SK-N-SH (cell line): ENCODE results near the gene RBL2. TPM values are rescaled to one million over a fixed set of nuclear protein-coding genes. Genes with fewer than 3 reads are reported as not detected.
"Not testable (repeated sequence)": the region's sequence is repeated elsewhere in the genome, so short reads cannot be mapped to it uniquely, and the experiment has no call there.

ENCODE experiments used
- CTCF ChIA-PET: fragments of 300-600, 350-600 bp; formaldehyde crosslinking; extraction: SDS; loops from one replicate; lab custom pipeline; 2021; lab: Yijun Ruan, JAX
- POLR2A ChIA-PET: fragments of 350-600 bp; sonication (Branson Sonifier 250); formaldehyde crosslinking; extraction: SDS; loops from one replicate; lab custom pipeline; 2020; ENCODE audit warnings: antibody characterized with exemption, inconsistent platforms; lab: Yijun Ruan, JAX
- DNase-seq: peaks from one replicate; pipeline ENCODE4 v3.0.0; 2012
- H2AFZ ChIP-seq: fragments of 200-600 bp; sonication (generic); 2 replicates; pipeline ENCODE4 v1.8.1; 2016; ENCODE audit warnings: antibody characterized with exemption, mild to moderate bottlenecking, low read depth
- H3F3A ChIP-seq: fragments of 200-600 bp; sonication (generic); replicated peaks from 2 replicates; pipeline ENCODE3; 2016; ENCODE audit warnings: antibody characterized with exemption, mild to moderate bottlenecking; ENCODE audit not compliant: insufficient read depth
- H3K27ac ChIP-seq, 2 experiments: fragments of 200-500 bp in 1 of 2; fragments of 200-600 bp in 1 of 2; sonication (Bioruptor generic) in 1 of 2; sonication (generic), shearing (Covaris generic) in 1 of 2; 2 replicates each; pipeline versions ENCODE4 v1.5.1 to v1.6.1; 2014 to 2016; ENCODE audit warnings: low read depth in 2 of 2, inconsistent platforms in 1 of 2, low read length in 1 of 2, mild to moderate bottlenecking in 1 of 2, mixed read lengths in 1 of 2
- H3K27me3 ChIP-seq: fragments of 200-600 bp; sonication (generic), shearing (Covaris generic); 2 replicates; pipeline ENCODE4 v1.6.1; 2016; ENCODE audit warnings: mixed run types; ENCODE audit not compliant: insufficient read depth
- H3K36me3 ChIP-seq, 2 experiments: fragments of 200-500 bp in 1 of 2; fragments of 200-600 bp in 1 of 2; sonication (Bioruptor generic) in 1 of 2; sonication (generic) in 1 of 2; replicated peaks in 1 of 2; 2 replicates each; pipeline versions ENCODE3 to v1.5.1; 2014 to 2016; ENCODE audit warnings: low read length in 1 of 2, mild to moderate bottlenecking in 1 of 2; ENCODE audit not compliant: insufficient read depth in 2 of 2, control insufficient read depth in 1 of 2
- H3K4me1 ChIP-seq, 2 experiments: fragments of 200-500 bp in 1 of 2; fragments of 200-600 bp in 1 of 2; sonication (Bioruptor generic) in 1 of 2; sonication (generic), shearing (Covaris generic) in 1 of 2; 2 replicates each; pipeline versions ENCODE4 v1.5.1 to v1.6.1; 2014 to 2016; ENCODE audit warnings: low read depth in 1 of 2, low read length in 1 of 2, mixed run types in 1 of 2; ENCODE audit not compliant: insufficient read depth in 2 of 2, control insufficient read depth in 1 of 2
- H3K4me2 ChIP-seq: fragments of 200-600 bp; sonication (generic), shearing (Covaris generic); 2 replicates; pipeline ENCODE4 v1.6.1; 2017; ENCODE audit warnings: mixed run types
- H3K4me3 ChIP-seq, 2 experiments: fragments of 200-500 bp in 1 of 2; fragments of 200-600 bp in 1 of 2; sonication (Bioruptor generic) in 1 of 2; sonication (generic), shearing (Covaris generic) in 1 of 2; 2 replicates each; pipeline versions ENCODE4 v1.5.1 to v1.8.1; 2014 to 2016; ENCODE audit warnings: low read depth in 2 of 2, inconsistent platforms in 1 of 2, low read length in 1 of 2, mild to moderate bottlenecking in 1 of 2, mixed read lengths in 1 of 2, moderate library complexity in 1 of 2
- H3K79me2 ChIP-seq: fragments of 200-600 bp; sonication (generic); 2 replicates; pipeline ENCODE4 v1.8.1; 2017; ENCODE audit warnings: mild to moderate bottlenecking; ENCODE audit not compliant: insufficient read depth
- H3K9ac ChIP-seq: fragments of 200-600 bp; sonication (generic); 2 replicates; pipeline ENCODE4 v1.6.1; 2017; ENCODE audit warnings: mixed run types
- H3K9me2 ChIP-seq: fragments of 200-600 bp; sonication (generic); 2 replicates; pipeline ENCODE4 v1.6.1; 2017; ENCODE audit warnings: mixed run types
- H3K9me3 ChIP-seq: fragments of 200-600 bp; sonication (generic); 2 replicates; pipeline ENCODE4 v1.6.1; 2017; ENCODE audit warnings: mixed run types, mild to moderate bottlenecking, moderate library complexity
- H4K20me1 ChIP-seq: fragments of 200-600 bp; sonication (generic); 2 replicates; pipeline ENCODE4 v1.6.1; 2017; ENCODE audit warnings: mild to moderate bottlenecking, mixed run types; ENCODE audit not compliant: insufficient read depth
- GATA2 ChIP-seq: sonication (generic); formaldehyde crosslinking; IDR thresholded peaks from 2 replicates; pipeline ENCODE4 v1.5.0; 2020; ENCODE audit warnings: mild to moderate bottlenecking, missing genetic modification reagents
- JUND ChIP-seq: IDR thresholded peaks from 2 replicates; pipeline ENCODE4 v1.4.0; 2012
- RFX5 ChIP-seq: IDR thresholded peaks from 2 replicates; pipeline ENCODE4 v1.6.1; 2012; ENCODE audit warnings: mild to moderate bottlenecking, improper control_type of control experiment, low read length
- RXRA ChIP-seq: IDR thresholded peaks from 2 replicates; pipeline ENCODE4 v1.4.0; 2012; ENCODE audit warnings: low read depth, mild to moderate bottlenecking, borderline replicate concordance
- SMC3 ChIP-seq: IDR thresholded peaks from 2 replicates; pipeline ENCODE4 v1.6.1; 2012; ENCODE audit warnings: low read depth, low read length, improper control_type of control experiment
- TAF1 ChIP-seq: IDR thresholded peaks from 2 replicates; pipeline ENCODE4 v1.6.1; 2012; ENCODE audit warnings: low read depth, mild to moderate bottlenecking, low read length, moderate library complexity, borderline replicate concordance
- whole genome bisulfite sequencing: methylation state at CpG from one replicate; pipeline ENCODE4 v1.1.6; 2017; ENCODE audit warnings: low lambda C conversion rate; 5-methylcytosine and 5-hydroxymethylcytosine counted together
- polyA plus RNA-seq, 3 experiments: library from polyadenylated mRNA; depleted of rRNA; stranded (reverse); fragments of >200 nt; gene quantifications; 2 replicates each; pipeline ENCODE4 v1.2.3, GENCODE V29; 2012
- TF ChIP-seq, protein P1 (sequence below): fragments of 150-350 bp; IDR thresholded peaks from 2 replicates; pipeline ENCODE4 v1.6.1; 2016; ENCODE audit warnings: mild to moderate bottlenecking, low read depth, low read length
- TF ChIP-seq, protein P2 (sequence below): IDR thresholded peaks from 2 replicates; pipeline ENCODE4 v1.6.1; 2012; ENCODE audit warnings: mild to moderate bottlenecking, low read depth, low read length, moderate library complexity

RBL2 gene
- polyA plus RNA-seq, 1 of the 3 experiments (the other 2 are of a cell fraction), result 28.0 TPM

DNA sequence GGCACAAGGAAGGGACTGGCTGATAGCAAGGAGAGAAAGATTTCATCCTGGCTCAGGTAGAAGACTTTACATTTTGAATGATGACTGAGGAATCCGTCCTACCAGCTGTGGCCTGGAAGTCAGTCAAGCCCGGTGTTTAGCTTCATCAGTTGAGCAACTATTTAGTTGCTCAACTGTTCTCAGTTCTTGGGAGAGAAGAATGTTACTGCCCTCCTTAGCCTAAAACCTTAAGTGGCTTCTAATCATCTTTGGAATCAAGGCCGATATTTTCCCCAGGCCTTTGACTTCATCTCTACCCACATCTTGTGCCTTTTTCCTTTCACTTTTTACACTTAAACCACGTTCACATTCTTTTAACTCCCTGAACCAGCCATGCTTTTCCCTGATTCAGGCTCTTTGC lies 17.3 kb upstream of the RBL2 start (continued):
- TF ChIP-seq, protein P1, sequence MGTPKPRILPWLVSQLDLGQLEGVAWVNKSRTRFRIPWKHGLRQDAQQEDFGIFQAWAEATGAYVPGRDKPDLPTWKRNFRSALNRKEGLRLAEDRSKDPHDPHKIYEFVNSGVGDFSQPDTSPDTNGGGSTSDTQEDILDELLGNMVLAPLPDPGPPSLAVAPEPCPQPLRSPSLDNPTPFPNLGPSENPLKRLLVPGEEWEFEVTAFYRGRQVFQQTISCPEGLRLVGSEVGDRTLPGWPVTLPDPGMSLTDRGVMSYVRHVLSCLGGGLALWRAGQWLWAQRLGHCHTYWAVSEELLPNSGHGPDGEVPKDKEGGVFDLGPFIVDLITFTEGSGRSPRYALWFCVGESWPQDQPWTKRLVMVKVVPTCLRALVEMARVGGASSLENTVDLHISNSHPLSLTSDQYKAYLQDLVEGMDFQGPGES, result no peak
- TF ChIP-seq JUND, result no peak
- TF ChIP-seq TAF1, result no peak

DNA sequence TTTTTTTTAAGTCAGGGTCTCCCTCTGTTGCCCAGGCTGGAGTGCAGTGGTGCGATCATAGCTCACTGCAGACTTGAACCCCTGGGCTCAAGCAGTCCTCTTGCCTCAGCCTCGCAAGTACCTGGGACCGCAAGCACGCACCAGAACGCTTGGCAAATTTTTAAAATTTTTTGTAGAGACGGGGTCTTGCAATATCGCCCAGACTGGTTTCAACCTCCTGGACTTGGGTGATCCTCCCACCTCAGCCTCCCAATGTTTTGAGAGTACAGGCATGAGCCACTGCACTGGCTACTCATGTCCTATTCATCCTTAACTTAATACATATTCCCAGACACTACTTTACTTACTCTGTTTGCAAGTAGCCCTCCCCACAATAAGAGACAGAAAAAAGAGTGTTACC lies 16.3 kb upstream of the RBL2 start:
- Histone ChIP-seq H2AFZ (no peak overlapping the region), H3K4me2 (no peak overlapping the region), H3K4me1 (no peaks in the 10 kb centered on the region), H3K9me3 (peaks cover 5% of the 10 kb centered on the region; the same call in 1 of the 2 replicates), H3F3A (no peaks in the 10 kb centered on the region), H3K4me3 (no peak overlapping the region), H3K36me3 (no peaks in the 10 kb centered on the region), H3K9me2 (no peaks in the 10 kb centered on the region), H3K9ac (no peak overlapping the region), H3K27ac (no peak overlapping the region), H4K20me1 (no peaks in the 10 kb centered on the region), H3K79me2 (no peaks in the 10 kb centered on the region), H3K27me3 (no peaks in the 10 kb centered on the region)
- no peak for DNase-seq
- ChIA-PET POLR2A (no interaction called here), CTCF (no interaction called here)
- WGBS, result 92% methylated on average over 7 of the region's 7 CpGs
- no peak for TF ChIP-seq GATA2 (CRISPR knock-in tag)
- TF ChIP-seq SMC3, result no peak
- TF ChIP-seq, protein P2, sequence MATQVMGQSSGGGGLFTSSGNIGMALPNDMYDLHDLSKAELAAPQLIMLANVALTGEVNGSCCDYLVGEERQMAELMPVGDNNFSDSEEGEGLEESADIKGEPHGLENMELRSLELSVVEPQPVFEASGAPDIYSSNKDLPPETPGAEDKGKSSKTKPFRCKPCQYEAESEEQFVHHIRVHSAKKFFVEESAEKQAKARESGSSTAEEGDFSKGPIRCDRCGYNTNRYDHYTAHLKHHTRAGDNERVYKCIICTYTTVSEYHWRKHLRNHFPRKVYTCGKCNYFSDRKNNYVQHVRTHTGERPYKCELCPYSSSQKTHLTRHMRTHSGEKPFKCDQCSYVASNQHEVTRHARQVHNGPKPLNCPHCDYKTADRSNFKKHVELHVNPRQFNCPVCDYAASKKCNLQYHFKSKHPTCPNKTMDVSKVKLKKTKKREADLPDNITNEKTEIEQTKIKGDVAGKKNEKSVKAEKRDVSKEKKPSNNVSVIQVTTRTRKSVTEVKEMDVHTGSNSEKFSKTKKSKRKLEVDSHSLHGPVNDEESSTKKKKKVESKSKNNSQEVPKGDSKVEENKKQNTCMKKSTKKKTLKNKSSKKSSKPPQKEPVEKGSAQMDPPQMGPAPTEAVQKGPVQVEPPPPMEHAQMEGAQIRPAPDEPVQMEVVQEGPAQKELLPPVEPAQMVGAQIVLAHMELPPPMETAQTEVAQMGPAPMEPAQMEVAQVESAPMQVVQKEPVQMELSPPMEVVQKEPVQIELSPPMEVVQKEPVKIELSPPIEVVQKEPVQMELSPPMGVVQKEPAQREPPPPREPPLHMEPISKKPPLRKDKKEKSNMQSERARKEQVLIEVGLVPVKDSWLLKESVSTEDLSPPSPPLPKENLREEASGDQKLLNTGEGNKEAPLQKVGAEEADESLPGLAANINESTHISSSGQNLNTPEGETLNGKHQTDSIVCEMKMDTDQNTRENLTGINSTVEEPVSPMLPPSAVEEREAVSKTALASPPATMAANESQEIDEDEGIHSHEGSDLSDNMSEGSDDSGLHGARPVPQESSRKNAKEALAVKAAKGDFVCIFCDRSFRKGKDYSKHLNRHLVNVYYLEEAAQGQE, result no peak
- no peak for TF ChIP-seq RFX5
- no peak for TF ChIP-seq RXRA

DNA sequence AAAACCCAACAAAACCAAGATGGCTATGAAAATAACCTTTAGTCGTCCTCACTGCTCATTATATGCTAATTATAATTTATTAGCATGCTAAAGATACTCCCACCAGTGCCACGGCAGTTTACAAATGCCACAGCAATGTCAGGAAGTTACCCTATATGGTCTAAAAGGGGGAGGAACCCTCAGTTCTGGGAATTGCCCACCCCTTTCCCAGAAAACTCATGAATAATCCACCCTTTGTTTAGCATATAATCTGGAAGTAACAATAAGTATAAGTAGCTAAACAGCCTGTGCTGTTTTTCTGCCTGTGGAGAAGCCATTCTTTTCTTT lies 14.9 kb upstream of the RBL2 start:
- H3K36me3 ChIP-seq, DNase-seq, H3K4me2 ChIP-seq, H3K9ac ChIP-seq, H3K27me3 ChIP-seq, H3F3A ChIP-seq, H3K27ac ChIP-seq, H3K4me3 ChIP-seq, H3K79me2 ChIP-seq, H3K4me1 ChIP-seq, H2AFZ ChIP-seq, H3K9me2 ChIP-seq, CTCF ChIA-PET, H4K20me1 ChIP-seq, POLR2A ChIA-PET: not testable (repeated sequence)
- 31% methylated on average over 2 of the region's 2 CpGs for WGBS
- peaks cover 12% of the 10 kb centered on the region; the same call in 1 of the 2 replicates for H3K9me3 ChIP-seq
